Panc1 (cell line): ENCODE measurements around the gene RGS3.

Source experiments
- TF ChIP-seq, protein P1 (sequence below), 2 experiments: IDR thresholded peaks; 2 replicates each; pipeline ENCODE4 v1.6.1; 2011 to 2012; ENCODE audit warnings: low read depth in 2 of 2, control low read depth in 1 of 2, low read length in 1 of 2, mild to moderate bottlenecking in 1 of 2, moderate library complexity in 1 of 2; ENCODE audit not compliant: insufficient read depth in 1 of 2
- TF ChIP-seq, protein P2 (sequence below): fragments of 450-650 bp; IDR thresholded peaks from 2 replicates; pipeline ENCODE4 v1.5.1; 2017; ENCODE audit warnings: mild to moderate bottlenecking

DNA sequence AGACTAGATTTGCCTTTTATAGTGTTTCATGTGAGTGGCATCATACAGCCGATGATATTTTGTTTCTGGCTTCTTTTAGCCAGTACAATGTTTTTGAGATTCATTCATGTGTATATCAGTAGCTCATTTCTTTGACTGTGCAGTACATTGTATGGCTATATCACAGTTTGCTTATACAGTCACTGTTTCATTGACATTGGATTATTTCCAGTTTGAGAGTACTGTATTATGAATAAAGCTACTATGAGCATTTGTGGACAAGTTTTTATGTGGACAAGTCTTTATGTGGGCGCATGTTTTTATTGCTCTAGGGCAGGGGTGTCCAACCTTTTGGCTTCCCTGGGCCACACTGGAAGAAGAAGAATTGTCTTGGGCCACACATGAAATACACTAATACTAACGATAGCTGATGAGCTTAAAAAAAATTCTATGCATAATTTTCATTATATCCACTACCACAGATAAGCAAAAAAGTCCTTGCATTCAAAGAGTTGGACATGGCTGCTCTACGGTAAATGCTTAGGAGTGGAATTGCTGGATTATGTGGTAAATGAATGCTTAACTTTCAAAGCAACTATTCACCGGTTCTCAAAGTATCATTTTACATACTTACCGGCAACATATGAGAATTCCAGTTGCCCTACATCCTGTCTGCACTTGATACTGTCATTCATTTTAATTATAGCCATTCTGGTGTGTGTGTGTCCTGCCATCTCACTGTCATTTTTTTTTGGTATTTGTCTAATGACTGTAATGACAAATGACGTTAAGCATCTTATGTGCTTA, 177.8 kb downstream of the RGS3 start:
- TF ChIP-seq, protein P1, sequence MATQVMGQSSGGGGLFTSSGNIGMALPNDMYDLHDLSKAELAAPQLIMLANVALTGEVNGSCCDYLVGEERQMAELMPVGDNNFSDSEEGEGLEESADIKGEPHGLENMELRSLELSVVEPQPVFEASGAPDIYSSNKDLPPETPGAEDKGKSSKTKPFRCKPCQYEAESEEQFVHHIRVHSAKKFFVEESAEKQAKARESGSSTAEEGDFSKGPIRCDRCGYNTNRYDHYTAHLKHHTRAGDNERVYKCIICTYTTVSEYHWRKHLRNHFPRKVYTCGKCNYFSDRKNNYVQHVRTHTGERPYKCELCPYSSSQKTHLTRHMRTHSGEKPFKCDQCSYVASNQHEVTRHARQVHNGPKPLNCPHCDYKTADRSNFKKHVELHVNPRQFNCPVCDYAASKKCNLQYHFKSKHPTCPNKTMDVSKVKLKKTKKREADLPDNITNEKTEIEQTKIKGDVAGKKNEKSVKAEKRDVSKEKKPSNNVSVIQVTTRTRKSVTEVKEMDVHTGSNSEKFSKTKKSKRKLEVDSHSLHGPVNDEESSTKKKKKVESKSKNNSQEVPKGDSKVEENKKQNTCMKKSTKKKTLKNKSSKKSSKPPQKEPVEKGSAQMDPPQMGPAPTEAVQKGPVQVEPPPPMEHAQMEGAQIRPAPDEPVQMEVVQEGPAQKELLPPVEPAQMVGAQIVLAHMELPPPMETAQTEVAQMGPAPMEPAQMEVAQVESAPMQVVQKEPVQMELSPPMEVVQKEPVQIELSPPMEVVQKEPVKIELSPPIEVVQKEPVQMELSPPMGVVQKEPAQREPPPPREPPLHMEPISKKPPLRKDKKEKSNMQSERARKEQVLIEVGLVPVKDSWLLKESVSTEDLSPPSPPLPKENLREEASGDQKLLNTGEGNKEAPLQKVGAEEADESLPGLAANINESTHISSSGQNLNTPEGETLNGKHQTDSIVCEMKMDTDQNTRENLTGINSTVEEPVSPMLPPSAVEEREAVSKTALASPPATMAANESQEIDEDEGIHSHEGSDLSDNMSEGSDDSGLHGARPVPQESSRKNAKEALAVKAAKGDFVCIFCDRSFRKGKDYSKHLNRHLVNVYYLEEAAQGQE (IDR thresholded peaks at IDR 0.05; ENCODE audit: insufficient read depth in 1 of 2, low read depth in 2 of 2, low read length in 1 of 2) = no peak
- TF ChIP-seq, protein P2, sequence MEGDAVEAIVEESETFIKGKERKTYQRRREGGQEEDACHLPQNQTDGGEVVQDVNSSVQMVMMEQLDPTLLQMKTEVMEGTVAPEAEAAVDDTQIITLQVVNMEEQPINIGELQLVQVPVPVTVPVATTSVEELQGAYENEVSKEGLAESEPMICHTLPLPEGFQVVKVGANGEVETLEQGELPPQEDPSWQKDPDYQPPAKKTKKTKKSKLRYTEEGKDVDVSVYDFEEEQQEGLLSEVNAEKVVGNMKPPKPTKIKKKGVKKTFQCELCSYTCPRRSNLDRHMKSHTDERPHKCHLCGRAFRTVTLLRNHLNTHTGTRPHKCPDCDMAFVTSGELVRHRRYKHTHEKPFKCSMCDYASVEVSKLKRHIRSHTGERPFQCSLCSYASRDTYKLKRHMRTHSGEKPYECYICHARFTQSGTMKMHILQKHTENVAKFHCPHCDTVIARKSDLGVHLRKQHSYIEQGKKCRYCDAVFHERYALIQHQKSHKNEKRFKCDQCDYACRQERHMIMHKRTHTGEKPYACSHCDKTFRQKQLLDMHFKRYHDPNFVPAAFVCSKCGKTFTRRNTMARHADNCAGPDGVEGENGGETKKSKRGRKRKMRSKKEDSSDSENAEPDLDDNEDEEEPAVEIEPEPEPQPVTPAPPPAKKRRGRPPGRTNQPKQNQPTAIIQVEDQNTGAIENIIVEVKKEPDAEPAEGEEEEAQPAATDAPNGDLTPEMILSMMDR = no peak
